Transverse colon (tissue), 3 donors: ENCODE data around the gene SLC17A3.

Experiments used
- POLR2A ChIP-seq: fragments of 450-650 bp; IDR thresholded peaks from one replicate; pipeline ENCODE4 v1.6.1; 2016; ENCODE audit warnings: antibody characterized with exemption, mild to moderate bottlenecking, moderate library complexity
- TF ChIP-seq, protein P1 (sequence below), 5 experiments: fragments of 200-600 bp in 3 of 5; fragments of 450-650 bp in 2 of 5; sonication (generic) in 3 of 5; IDR thresholded peaks; 1 replicate in 2 of 5; 2 replicates in 3 of 5; pipeline ENCODE4 v1.5.1; 2016 to 2017; ENCODE audit warnings: antibody characterized with exemption in 5 of 5, inconsistent platforms in 3 of 5, mild to moderate bottlenecking in 2 of 5, moderate library complexity in 1 of 5

- no peak for TF ChIP-seq POLR2A
- TF ChIP-seq, protein P1, sequence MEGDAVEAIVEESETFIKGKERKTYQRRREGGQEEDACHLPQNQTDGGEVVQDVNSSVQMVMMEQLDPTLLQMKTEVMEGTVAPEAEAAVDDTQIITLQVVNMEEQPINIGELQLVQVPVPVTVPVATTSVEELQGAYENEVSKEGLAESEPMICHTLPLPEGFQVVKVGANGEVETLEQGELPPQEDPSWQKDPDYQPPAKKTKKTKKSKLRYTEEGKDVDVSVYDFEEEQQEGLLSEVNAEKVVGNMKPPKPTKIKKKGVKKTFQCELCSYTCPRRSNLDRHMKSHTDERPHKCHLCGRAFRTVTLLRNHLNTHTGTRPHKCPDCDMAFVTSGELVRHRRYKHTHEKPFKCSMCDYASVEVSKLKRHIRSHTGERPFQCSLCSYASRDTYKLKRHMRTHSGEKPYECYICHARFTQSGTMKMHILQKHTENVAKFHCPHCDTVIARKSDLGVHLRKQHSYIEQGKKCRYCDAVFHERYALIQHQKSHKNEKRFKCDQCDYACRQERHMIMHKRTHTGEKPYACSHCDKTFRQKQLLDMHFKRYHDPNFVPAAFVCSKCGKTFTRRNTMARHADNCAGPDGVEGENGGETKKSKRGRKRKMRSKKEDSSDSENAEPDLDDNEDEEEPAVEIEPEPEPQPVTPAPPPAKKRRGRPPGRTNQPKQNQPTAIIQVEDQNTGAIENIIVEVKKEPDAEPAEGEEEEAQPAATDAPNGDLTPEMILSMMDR (IDR thresholded peaks at IDR 0.05) = no peak
Observed at GRCh38 chr6:25815194-25815593, 58.8 kb downstream of the SLC17A3 start.
